ENCODE measurements around the gene MORN1. TPM values are rescaled to one million over a fixed set of nuclear protein-coding genes. Genes with fewer than 3 reads are reported as not detected.
A peak's percentile ranks its signal among the peaks of the same experiment; 100 is the strongest.

MORN1 gene
- total and polyA plus RNA-seq, 10 donors = 1.9 to 13.5 (median 6.9) TPM

DNA sequence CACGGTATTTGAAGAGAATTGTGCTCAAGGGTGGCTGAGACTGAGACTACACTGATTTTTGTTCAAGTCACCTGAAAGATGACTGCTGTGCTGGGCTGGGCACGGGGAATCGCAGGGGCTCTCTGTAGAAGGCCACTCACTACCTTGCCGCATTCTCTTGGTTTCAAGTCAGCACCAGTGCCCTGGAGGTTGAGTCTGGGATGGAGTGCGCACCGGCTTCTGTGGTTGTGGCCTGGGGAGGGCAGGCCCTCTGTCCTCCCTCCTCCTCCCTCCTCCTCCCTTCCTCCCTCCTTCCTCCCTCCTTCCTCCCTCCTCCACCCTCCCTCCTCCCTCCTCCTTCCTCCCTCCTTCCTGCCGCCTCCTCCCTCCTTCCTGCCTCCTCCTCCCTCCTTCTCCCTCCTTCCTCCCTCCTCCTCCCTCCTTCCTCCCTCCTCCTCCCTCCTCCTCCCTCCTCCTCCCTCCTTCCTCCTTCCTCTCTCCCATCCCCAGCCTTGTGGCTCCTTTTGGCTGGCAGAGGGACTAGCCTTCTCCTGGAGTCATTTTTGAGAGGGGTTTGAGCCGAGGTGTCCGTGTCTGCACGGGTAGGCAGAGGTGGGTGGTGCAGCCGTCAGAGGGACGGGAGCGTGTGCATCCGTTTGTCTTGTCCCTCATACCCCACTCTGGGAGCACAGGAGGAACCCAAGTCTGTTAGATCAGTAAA lies 9.7 kb upstream of the MORN1 start:
- Histone ChIP-seq H3K36me3 (peaks cover 0 to 100% (median 97%) of the 10 kb centered on the region in 6 donors), H3K27ac (peak overlapping the region in 1 of 8 donors; percentile 54), H3K4me3 (no peak overlapping the region), H3K9me3 (no peaks in the 10 kb centered on the region), H3K4me1 (peaks cover 0 to 60% (median 11%) of the 10 kb centered on the region in 6 donors), H3K27me3 (replicated peaks in 1 of 7) (no peaks in the 10 kb centered on the region)
- TF ChIP-seq, protein P1, sequence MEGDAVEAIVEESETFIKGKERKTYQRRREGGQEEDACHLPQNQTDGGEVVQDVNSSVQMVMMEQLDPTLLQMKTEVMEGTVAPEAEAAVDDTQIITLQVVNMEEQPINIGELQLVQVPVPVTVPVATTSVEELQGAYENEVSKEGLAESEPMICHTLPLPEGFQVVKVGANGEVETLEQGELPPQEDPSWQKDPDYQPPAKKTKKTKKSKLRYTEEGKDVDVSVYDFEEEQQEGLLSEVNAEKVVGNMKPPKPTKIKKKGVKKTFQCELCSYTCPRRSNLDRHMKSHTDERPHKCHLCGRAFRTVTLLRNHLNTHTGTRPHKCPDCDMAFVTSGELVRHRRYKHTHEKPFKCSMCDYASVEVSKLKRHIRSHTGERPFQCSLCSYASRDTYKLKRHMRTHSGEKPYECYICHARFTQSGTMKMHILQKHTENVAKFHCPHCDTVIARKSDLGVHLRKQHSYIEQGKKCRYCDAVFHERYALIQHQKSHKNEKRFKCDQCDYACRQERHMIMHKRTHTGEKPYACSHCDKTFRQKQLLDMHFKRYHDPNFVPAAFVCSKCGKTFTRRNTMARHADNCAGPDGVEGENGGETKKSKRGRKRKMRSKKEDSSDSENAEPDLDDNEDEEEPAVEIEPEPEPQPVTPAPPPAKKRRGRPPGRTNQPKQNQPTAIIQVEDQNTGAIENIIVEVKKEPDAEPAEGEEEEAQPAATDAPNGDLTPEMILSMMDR (IDR thresholded peaks at IDR 0.05 in 8 of 11, conservative IDR thresholded peaks at IDR 0.05 in 3 of 11) = no peak
- no peak for TF ChIP-seq POLR2AphosphoS5 (IDR thresholded peaks at IDR 0.05)
- no peak for TF ChIP-seq POLR2A (IDR thresholded peaks at IDR 0.05)
- intact Hi-C loops (cut with DNase I; ENCODE audit: low total_unique reads) = no loop called here
- WGBS, 5 donors = 81 to 91% (median 88%) methylated on average over 13 to 14 of the region's 14 CpGs
- no peak for DNase-seq

DNA sequence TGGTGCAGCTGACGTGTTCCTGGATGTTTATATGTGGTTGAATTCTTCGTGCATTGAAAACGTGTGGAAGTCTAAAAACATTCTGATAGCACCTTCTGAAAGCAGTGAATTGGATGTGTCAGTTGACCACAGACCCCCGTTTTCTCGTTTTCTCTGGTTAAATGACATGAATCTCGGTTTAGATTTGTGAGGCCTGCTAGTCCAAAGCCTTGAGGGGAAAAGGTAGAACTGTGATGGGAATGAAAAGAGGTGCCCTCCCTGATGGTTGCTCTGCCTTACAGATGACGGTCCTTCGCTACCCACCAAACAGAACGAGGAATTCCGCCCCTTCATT lies 9.2 kb upstream of the MORN1 start:
- DNase-seq = no peak
- peaks cover 0 to 100% (median 97%) of the 10 kb centered on the region in 6 donors for H3K36me3 ChIP-seq
- no peak overlapping the region for H3K4me3 ChIP-seq
- no peaks in the 10 kb centered on the region for H3K9me3 ChIP-seq
- peak overlapping the region in 1 of 8 donors; percentile 54 for H3K27ac ChIP-seq
- 84 to 95% (median 86%) methylated on average over 10 of the region's 10 CpGs for WGBS, 5 donors
- no peaks in the 10 kb centered on the region for H3K27me3 ChIP-seq (replicated peaks in 1 of 7)
- H3K4me1 ChIP-seq = peaks cover 0 to 60% (median 9%) of the 10 kb centered on the region in 6 donors
- intact Hi-C loops (cut with DNase I; ENCODE audit: low total_unique reads) = no loop called here
- TF ChIP-seq POLR2A (IDR thresholded peaks at IDR 0.05) (no peak), POLR2AphosphoS5 (IDR thresholded peaks at IDR 0.05) (no peak)
- TF ChIP-seq, protein P1 (IDR thresholded peaks at IDR 0.05 in 8 of 11, conservative IDR thresholded peaks at IDR 0.05 in 3 of 11) = no peak

- DNase-seq = no peak
- H3K9me3 ChIP-seq = no peaks in the 10 kb centered on the region
- WGBS, 5 donors = 90 to 93% (median 93%) methylated on average over 21 to 22 of the region's 22 CpGs
- TF ChIP-seq, protein P1 (IDR thresholded peaks at IDR 0.05 in 8 of 11, conservative IDR thresholded peaks at IDR 0.05 in 3 of 11) = no peak
- peak in 2 of 3 donors; percentile 11 to 46 for TF ChIP-seq POLR2AphosphoS5 (IDR thresholded peaks at IDR 0.05)
- TF ChIP-seq POLR2A (IDR thresholded peaks at IDR 0.05) = no peak
- H3K27me3 ChIP-seq (replicated peaks in 1 of 7) = no peaks in the 10 kb centered on the region
- H3K4me3 ChIP-seq = no peak overlapping the region
- intact Hi-C loops (cut with DNase I; ENCODE audit: low total_unique reads) = no loop called here
- H3K27ac ChIP-seq = no peak overlapping the region
- H3K4me1 ChIP-seq = peaks cover 0 to 60% (median 11%) of the 10 kb centered on the region in 6 donors
- peaks cover 0 to 100% (median 96%) of the 10 kb centered on the region in 6 donors for H3K36me3 ChIP-seq
These were observed 8.7 kb upstream of the MORN1 start for GRCh38 chr1:2399890-2400575.

- H3K27ac ChIP-seq = no peak overlapping the region
- H3K4me1 ChIP-seq = peaks cover 8 to 60% (median 17%) of the 10 kb centered on the region in 6 donors
- intact Hi-C loops (cut with DNase I; ENCODE audit: low total_unique reads) = no loop called here
- 92 to 98% (median 96%) methylated on average over 4 to 7 of the region's 7 CpGs for WGBS, 5 donors
- no peak for DNase-seq
- H3K4me3 ChIP-seq = no peak overlapping the region
- TF ChIP-seq, protein P1 (IDR thresholded peaks at IDR 0.05 in 8 of 11, conservative IDR thresholded peaks at IDR 0.05 in 3 of 11) = no peak
- peak in 1 of 3 donors; percentile 11 for TF ChIP-seq POLR2AphosphoS5 (IDR thresholded peaks at IDR 0.05)
- no peaks in the 10 kb centered on the region for H3K27me3 ChIP-seq (replicated peaks in 1 of 7)
- H3K36me3 ChIP-seq = peaks cover 0 to 100% (median 90%) of the 10 kb centered on the region in 6 donors
- H3K9me3 ChIP-seq = no peaks in the 10 kb centered on the region
These were observed 7.5 kb upstream of the MORN1 start for GRCh38 chr1:2398871-2399270.
